ENCODE measurements around the gene DCANP1.
"Not testable (repeated sequence)": the region's sequence is repeated elsewhere in the genome, so short reads cannot be mapped to it uniquely, and the experiment has no call there.

The DCANP1 gene, protein sequence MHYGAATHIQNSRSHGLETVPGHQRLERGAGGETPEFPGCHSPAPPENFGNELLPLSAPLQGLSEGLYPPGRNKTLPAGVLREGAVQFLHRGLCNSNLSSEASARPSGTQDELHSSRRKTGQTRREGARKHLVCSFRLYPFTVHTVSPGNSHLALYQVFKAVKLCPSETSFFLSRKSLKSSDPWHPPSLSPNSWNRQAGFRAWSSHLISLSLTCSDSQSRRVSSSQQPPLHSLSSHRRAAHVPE

DNA sequence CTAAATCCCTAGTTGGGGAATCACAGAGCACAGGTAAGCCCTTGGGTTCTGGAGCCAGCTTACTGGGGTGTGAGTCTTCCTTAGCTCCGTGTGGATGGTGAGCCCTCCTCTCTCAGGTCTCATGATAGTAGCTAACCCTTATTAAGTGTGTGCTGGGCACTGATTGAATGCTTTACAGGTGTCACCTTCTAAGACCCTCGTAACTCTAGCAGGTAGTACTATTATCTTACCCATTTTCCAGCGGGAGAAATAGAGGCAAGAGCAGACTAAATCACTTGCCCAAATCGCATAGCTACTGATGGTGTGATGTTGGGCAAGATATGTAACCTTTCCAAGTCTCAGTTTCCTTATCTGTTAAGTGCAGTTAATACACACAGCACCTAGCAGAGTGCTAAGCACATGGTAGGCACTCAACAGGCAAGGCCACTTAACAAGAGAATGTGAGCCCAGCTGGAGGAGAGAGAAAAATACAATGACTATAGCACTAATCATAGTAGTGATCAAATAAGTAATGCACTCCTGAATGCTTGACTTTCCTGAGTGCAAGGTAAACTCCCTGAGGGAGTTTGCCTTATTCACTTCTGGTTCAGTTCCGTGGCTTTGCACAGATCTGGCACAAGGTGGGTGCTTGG lies at the start of gene DCANP1:
DCANP1 (minus strand) TSS at position 51 of the 632 bp plus-strand sequence. CDS start 240 bp downstream, outside the sequence.
- DNase-seq = no peak

DNA sequence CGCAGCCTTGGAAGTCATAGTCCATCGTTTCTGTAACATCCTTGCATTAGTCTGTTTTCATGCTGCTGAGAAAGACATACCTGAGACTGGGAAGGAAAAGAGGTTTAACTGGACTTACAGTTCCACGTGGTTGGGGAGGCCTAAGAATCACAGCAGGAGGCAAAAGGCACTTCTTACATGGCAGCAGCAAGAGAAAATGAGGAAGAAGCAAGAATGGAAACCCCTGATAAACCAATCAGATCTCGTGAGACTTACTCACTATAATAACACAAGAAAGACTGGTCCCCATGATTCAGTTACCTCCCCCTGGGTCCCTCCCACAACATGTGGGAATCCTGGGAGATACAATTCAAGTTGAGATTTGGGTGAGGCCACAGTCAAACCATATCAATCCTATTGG lies 48.4 kb upstream of the DCANP1 start:
- not testable (repeated sequence) for DNase-seq

DNA sequence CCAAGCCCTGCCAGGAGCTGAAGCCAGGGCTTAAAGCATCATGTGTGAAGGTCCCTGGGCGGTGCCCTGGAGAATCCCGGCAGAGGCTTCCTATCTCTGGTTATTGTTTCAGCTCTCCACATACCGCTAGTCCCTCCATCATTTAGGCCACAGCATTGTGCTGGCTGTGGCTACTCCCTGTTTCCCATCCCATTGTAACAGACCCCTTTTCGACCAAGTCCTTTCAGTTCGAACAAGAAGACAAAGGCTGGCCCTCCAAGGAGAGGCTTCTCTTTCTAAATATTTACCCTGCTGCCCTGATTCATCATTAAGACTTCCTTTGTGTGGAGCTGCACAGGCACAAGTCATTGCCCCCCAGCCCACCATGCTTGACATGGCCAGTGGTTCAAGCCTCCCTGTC lies 47.0 kb upstream of the DCANP1 start:
- no peak for DNase-seq

DNA sequence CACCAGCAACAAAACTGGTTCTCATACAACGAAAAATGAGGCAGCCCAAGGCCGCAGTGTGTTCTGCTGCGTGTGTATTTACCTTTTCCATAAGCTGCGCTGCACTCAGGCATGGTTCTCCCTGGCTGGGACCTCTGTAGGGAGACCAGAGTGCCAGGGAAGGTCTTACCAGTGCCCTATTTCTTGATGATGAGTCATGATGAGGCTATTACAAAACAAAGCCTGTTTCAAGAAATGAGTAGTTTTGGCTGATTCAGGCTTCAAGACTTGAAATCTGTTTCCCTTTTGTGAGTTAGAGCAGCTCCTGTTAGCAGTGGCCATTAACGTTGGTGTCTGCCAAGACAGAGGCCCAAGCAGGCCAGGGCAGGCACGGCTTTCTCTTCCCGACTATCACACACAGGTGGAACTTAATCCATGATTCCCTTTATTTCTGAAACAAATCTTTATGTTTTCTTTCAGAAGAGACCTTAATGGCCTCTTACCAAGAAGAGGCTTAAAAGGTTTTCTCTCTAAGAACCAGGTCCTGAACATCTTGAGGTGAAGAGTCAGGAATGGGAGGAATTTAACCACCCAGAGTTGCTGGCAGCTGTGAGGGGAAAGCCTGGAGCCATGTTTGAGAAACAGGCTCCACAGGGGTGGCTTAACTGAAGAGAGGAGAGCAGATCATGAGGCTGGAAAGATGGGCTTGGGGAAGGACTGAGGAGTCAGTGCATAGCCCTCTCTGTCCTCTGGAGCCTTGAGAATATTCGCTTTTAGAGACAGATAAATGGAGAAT lies 46.4 kb upstream of the DCANP1 start:
- no peak for DNase-seq

DNA sequence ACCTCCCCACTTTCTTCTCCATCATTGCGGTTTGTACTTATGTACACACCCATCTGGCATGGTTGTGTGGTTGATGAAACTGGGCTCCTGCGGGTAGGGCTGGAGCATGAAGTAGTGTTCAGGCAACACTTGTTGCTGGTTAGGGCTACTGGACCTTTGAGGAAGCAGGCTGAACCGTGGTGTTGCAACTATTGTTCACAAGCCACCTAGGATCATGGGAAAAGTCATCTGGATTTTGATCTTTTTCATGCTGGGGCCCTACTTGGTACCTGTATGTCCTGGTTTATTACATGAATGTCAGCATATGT lies 45.1 kb upstream of the DCANP1 start:
- no peak for DNase-seq

DNA sequence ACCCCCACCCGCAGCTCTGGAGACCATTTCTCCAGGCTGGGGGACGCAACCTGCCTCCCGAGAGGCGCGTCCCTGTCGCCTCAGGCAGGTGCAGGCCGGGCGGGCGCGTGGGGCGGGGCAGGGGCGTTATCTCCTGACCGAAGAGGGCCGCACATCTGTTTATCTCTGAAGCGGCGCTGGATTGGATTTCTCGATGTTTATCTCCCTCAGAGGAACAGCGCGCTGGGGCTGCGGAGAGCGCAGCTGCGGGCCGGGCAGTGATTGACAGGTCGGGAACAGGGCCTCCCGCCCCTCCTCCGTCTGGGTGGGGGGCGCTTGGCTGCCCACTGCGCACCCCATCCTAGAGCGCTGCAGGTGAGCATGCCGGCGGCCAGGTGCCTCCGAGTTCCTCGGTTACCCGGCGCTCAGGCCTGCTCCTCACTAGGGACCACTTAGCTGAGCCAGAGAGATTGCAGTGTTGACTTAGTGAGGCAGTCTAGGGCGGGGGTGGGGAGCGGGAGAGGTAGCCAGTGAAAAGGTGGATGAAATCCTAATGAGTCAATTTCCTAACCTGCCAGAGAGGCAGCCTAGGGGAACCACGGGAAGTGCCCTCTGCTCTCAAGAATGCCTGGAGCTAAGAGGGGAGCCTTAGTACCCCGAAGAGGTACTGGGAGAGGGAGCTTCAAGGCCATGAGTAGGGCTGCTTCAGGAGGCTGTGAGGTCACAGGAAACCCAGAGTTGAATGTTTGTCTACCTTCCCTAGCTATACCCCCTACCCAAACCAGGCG lies 44.6 kb upstream of the DCANP1 start:
- DNase-seq = no peak

DNA sequence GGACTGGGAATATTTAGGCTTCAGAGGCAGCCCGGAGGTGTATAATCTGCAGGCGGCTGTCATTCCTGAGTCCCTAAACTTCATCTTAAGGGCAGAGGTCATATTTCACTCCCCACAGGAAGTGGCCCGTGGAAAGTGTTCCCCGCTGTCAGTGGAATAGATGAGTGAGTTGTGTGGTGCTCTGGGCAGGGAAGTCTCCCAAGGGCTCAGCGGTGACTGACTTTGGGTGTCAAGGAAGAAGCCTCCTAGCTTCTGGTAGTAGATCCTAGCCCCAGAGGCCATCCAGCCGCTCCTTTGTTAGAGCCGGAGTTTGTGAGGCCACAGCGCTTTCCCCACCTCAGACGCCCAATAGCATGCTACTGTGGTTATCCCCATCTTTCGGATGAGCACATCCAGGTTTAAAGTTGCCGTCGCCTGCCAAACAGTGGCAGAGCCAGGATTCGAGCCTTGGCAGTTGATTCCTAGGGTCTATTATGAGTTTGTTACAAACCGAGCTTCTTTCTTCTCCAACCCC lies 43.9 kb upstream of the DCANP1 start:
- no peak for DNase-seq

DNA sequence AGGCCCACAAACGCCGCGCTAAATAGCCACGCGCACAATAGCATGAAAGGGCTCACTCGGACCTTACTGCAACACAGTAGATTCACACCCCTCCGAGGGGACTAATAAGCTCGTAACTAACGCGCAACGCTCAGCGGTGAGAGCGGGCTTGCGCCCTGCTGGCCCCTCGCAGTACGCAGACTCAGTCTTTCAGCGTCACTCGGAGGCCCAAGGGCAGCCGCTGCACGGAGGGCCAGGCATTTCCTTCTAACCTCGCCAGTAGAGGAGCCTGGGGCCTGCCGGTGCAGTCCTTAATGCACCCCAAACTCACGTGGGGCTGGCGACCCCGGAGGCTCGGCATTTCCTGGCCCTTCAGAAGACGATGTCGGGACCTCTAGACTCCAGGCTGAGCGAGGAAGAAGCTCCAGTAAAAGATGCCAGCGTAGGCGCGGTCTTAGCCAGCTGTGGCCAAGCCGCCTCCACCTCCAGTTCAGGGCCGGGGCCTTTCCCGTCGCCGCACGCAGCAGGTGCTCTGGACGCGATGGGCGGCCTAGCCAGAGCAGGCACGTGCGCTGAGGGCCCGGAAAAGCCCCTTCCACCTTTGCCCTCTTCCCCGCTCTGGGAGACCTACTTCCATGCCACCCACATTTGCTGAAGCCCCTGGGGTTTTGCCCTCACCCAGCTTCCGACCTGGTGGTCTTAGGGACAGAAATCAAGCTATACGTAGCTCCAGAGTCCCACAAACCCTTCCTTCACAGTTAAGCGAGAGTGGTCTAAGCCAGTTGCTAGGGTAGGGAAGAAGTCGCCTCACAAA lies 43.3 kb upstream of the DCANP1 start:
- no peak for DNase-seq

DNA sequence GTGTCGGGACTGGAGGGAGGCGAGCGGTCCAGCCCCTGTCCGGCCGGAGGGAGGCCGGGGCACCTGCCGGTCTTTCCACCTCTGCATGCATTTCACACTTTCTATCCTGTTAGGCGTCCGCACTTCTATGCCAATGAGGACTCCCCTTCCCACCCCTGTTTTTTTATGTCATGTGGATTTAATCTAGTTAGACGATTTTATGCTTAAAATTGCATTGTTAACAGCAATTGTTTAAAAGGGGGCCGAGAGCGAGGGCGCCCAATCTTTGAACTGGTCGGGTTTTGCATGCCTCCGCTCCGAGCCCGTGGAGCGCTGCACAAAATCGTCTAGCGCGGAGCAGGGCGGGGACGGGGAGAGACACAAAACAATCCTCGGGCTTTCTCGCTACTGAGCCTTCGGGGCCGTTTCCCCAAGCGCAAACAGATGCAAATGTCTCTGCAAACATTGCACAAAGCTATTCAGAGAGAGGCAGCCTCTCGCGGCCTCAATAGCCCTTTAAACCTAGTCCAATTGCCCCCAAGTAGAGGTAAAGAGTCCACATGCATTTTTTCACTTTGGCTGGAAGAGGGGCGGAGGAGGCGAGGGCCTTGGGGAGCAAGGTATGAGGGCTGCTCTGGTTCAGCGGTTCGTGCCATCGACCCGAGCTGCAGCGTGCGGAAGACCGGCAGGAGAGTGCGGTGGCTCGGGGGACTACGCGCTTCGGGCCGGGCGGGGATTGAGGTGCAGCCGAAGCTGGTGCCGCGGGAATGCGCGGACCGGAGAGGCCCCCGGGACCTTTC lies 42.5 kb upstream of the DCANP1 start:
- no peak for DNase-seq

DNA sequence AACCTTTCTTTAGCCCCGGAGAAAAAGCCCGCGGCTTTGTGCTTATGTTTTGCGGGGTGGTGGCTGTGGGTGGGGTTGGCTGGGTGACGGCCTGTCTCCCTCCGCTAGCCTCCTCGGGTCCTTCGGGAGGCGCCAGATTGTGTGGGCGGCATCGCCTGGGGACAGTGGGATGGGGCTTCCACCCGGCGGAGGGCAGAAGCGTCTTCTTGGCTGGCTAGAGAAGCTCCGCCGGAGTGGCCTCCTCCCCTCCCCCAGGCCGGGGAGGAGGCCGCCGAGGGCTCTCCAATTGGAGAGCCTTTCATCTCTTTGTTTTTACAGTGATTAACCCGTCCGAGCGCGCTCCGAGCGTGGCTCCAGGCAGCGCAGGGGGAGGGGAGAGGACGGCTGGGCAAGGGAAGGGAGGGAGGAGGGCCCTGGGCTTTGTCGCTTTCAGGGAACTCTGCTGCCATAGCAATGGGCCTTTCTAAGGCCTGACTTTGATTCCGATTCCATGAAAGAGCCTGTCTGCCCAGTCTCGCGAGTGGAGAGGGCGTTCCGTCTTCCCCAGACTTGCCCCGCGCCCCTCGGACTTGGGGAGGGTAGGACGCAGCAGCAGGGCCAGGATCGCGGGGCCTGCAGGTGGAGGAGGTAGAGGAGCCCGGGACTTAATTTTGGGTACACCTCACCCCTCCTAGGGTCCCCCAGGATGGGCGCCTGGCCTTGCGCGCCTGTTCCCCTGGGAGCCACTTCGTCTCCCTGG lies 41.7 kb upstream of the DCANP1 start:
- DNase-seq = no peak

DNA sequence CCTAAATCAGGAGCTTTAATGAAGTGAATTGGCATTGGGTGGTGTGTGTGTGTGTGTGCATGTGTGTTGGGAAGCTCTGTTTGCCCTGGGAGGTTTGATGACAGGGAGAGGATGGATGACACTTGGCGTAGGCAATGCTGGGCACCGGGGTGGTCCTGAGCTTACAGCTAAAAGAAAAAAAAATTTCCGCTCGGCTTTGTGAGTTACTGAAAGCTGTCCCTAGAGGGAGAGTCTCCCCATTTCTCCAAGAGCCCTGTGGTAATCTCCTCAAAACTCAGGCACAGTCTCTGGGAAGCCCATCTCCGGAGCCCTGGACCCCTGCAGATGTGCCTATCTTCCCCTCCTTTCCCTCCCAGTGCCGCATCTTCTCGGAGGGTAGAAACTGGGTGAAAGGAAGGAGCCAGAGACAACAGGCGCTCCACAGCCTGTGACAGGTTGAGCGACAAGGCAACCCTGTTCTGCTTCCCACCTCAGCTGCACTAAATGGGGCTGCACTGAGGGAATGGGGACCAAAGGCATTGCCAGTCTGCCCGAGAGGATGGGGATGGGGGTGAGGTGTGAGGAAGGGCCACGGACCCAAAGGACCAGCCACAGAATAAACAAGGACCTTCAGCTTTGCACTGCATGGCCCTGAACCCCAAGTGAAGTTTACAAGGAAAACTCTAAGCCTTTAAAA lies 40.8 kb upstream of the DCANP1 start:
- DNase-seq = no peak

DNA sequence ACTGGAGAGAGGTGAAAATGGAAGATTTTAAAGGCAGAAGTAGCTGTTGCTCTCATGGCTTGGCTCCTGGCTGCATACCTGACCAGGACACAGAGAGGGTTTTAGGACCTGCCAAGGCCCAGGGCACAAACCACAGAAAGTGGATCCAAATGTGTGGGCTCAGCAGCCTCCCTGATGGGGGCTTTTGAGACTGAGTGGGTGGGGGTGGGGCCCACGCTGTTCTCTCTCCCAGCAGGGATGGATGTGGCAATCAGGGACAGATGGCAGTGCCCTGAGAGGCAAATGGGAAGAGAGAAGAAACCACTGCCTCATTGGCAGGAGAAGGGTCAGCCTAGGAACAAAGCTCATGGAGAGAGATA lies 39.9 kb upstream of the DCANP1 start:
- DNase-seq = no peak

DNA sequence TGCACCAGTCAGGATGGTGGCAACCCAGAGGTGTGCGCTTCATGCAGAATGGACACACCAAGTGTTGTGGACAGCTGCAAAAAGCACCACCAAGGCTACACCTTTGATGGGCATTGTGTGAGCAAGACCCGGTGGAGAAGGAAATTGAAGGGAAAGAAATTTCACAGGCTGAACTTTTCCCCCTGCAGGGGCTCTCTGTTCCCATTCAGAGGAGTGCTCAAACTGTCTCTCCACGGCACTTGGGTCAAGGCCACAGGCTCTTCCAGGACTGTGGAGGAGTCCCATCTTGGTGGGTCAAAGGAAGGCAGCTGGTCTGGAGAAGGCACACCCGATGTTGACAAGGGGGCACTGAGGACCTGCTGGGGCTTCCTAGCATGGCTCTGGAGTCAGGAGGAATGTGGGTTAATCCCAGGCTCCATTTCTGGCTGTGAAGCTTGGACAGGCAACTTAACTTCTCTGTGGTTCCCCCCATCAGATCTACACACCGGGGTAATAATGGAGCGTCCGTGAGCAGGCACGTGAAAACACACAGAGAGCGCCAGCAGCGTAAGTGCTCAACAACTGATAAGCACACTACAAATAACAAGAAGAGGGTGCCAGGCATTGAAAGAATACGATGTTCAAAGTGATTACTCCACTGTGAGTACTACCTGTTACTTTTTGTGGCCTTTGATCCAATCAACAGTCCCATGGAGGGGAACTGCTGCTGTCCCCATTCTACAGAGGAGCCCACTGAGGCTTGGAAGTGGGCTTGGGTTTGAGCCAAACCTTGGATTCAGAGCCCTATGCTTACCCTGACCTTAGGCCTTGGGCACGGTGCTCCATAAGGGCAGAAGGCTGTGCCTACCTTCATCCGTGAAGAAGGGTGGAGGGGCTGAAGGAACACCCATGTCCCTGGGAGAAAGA lies 39.2 kb upstream of the DCANP1 start:
- DNase-seq = no peak

DNA sequence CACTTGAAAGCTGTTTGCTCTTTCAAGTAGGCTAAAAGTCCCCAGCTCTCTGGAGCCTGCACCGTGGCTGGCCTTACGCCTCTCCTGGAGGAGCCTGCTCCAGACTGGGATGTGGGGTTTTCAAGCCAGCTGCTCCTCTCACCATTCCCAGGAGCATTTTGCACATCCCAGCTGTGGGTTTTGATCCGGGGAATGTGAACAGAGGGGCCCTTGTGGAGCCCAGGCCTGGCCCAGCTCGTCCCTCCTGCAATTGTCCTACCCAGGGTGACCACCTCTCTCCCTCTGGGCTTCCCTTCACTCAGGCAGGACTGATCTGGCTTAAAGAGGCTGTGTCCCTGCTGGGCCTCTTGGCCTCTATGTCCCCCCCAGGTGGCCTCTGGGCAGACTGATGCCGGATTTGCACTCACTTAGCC lies 37.5 kb upstream of the DCANP1 start:
- DNase-seq = no peak

DNA sequence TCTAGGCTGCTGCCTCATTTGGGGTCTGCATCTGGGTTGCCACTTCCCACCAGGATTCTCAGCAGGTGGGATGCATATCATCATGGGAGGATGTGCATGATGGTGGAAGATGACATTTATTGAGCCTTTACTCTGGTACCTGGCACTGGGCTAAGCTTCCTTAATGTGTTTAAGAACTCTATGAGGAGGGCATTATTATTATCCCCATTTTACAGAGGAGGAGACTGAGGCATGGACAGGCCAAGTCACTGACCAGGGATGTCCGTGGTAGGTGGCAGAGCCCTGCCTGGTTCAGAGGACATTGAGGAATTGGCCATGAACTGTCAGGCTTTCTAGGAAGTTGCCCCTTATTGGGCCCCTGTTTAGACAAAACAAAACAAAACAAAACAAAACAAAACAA lies 36.1 kb upstream of the DCANP1 start:
- DNase-seq = no peak

DNA sequence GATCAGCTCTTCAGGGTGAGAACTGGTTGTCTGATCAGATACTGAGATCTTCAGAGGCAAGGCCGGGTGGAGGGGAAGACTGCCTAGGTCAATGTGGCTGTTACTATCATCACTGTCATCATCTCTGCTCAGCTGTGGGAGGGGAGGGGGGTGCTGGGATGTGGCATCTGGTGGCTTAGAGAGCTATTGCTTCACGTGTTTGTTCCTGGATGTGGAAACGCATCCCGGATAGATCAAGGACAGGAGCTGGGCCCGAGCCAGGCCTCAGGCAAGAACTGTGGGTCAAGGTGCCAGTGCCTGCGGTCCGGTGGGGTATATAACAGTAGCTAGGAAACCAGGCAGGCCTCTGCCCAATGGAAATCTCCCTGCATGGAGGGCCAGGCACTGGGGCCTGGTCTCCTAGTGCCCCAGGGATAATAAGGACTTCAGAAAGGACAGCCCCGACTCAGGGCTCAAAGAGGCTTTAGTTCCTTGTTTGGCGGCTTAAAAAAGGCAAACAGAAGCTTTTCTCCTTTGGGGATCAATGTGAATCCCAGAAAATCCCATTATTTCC lies 35.3 kb upstream of the DCANP1 start:
- DNase-seq = no peak

DNA sequence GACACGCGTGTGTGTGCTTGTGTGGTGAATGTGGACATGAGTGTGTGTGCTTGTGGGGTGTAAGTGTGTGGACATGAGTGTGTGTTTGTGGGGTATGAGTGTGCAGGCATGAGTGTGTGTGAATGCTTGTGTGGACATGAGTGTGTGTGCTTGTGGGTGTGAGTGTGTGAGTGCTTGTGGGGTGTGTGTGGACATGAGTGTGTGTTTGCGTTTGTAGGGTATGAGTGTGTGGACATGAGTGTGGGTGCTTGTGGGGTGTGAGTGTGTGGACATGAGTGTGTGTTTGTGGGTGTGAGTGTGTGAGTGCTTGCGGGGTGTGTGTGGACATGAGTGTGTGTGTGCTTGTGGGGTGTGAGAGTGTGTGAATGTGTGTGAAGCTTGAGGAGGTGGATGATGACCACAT lies 34.8 kb upstream of the DCANP1 start:
- DNase-seq = no peak

DNA sequence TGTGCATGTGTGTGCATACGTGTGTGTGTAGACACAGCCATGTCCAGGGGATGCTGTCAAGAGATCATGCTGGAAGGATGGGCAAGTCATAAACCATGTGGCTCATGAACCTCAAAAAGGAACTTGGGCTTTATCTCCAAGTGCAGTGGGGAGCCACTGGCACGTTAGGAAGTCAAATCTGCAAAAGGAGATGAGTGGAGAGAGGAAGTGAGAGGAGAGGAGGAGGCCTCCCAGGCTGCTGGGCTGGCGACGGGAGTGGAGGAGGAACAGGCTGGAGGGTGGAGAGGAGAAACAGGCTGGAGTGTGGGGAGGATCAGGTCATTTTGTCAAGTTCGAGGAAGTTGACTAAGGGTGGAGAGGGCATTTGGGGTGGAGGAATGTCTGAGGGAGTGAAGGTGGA lies 34.2 kb upstream of the DCANP1 start:
- no peak for DNase-seq

DNA sequence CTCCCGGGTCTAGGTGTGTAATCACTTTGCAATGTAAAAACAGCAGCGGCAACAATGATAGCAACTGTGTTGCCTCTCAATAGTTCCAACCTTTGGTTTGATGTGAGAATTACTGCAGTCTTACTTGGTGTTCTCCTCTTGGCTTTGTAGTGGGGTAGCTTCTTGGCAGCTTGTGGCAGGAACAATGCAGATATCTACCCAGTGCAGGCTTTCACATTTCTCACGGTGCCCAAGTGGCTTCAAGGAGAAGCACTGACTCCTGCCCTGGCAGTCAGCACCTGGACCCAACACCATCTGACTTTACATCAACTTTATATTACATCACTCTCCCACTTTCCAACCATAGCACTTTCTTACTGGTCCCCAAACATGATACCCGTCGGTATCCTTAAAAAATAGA lies 33.4 kb upstream of the DCANP1 start:
- DNase-seq = no peak
